HepG2 (cell line): Measurements from ENCODE around the gene SH2D5. TPM values are rescaled to one million over a fixed set of nuclear protein-coding genes. Genes with fewer than 3 reads are reported as not detected.

Experiments used
- ATF7-NPFF ChIP-seq: sonication (generic); formaldehyde crosslinking; IDR thresholded peaks from 2 replicates; pipeline ENCODE4 v1.8.1; 2023; ENCODE audit warnings: mild to moderate bottlenecking, low read depth, missing genetic modification reagents, moderate library complexity
- GATAD2A ChIP-seq: IDR thresholded peaks from 2 replicates; pipeline ENCODE4 v1.6.1; 2016
- HNRNPLL ChIP-seq: fragments of 200-400 bp; formaldehyde crosslinking; IDR thresholded peaks from 2 replicates; pipeline ENCODE4 v1.6.1; 2017; ENCODE audit warnings: mild to moderate bottlenecking, low read depth, low read length; ENCODE audit not compliant: poor library complexity, severe bottlenecking
- NFE2L1 ChIP-seq: sonication (generic); formaldehyde crosslinking; IDR thresholded peaks from 2 replicates; pipeline ENCODE4 v1.4.0; 2020; ENCODE audit warnings: missing genetic modification reagents, mild to moderate bottlenecking, borderline replicate concordance
- PHF8 ChIP-seq: sonication (generic); formaldehyde crosslinking; IDR thresholded peaks from 2 replicates; pipeline ENCODE4 v1.5.0; 2020; ENCODE audit warnings: missing genetic modification reagents
- RFX3 ChIP-seq: IDR thresholded peaks from 2 replicates; pipeline ENCODE4 v1.6.1; 2016; ENCODE audit warnings: missing biosample characterization, missing genetic modification reagents
- SAP130 ChIP-seq: IDR thresholded peaks from 2 replicates; pipeline ENCODE4 v1.6.1; 2016; ENCODE audit warnings: low read depth
- U2AF1 ChIP-seq: fragments of 200-400 bp; formaldehyde crosslinking; optimal IDR thresholded peaks from 2 replicates; pipeline ENCODE3; 2017; ENCODE audit warnings: mild to moderate bottlenecking, low read depth, low read length
- ZBTB21 ChIP-seq: sonication (generic); formaldehyde crosslinking; IDR thresholded peaks from 2 replicates; pipeline ENCODE4 v1.4.0; 2020; ENCODE audit warnings: missing genetic modification reagents
- ZBTB3 ChIP-seq: sonication (generic); formaldehyde crosslinking; IDR thresholded peaks from 2 replicates; pipeline ENCODE4 v1.4.0; 2020; ENCODE audit warnings: low read depth, mild to moderate bottlenecking, moderate library complexity, missing genetic modification reagents, borderline replicate concordance
- ZMYM3 ChIP-seq: sonication (generic); formaldehyde crosslinking; IDR thresholded peaks from 2 replicates; pipeline ENCODE4 v1.5.1; 2020; ENCODE audit warnings: mild to moderate bottlenecking, missing genetic modification reagents
- ZNF234 ChIP-seq: sonication (generic); formaldehyde crosslinking; conservative IDR thresholded peaks from 2 replicates; pipeline ENCODE4 v1.5.1; 2020; ENCODE audit warnings: mild to moderate bottlenecking, missing genetic modification reagents
- ZNF253 ChIP-seq: sonication (generic); formaldehyde crosslinking; IDR thresholded peaks from 2 replicates; pipeline ENCODE4 v1.8.0; 2022; ENCODE audit warnings: mild to moderate bottlenecking, missing genetic modification reagents, borderline replicate concordance
- ZNF263 ChIP-seq: sonication (generic); formaldehyde crosslinking; IDR thresholded peaks from 2 replicates; pipeline ENCODE4 v1.4.0; 2020; ENCODE audit warnings: missing genetic modification reagents
- ZNF672 ChIP-seq: sonication (generic); formaldehyde crosslinking; IDR thresholded peaks from 2 replicates; pipeline ENCODE4 v1.8.1; 2022; ENCODE audit warnings: missing genetic modification reagents
- polyA plus RNA-seq, 8 experiments: library from polyadenylated mRNA; depleted of rRNA in 3 of 8; stranded (reverse) in 7 of 8; unstranded in 1 of 8; fragments of >200 nt; fragmentation: Illumina TruSeq in 4 of 8; extraction: Trizol in 4 of 8; gene quantifications; 2 replicates each; pipeline versions ENCODE4 v1.2.1 to v1.2.3, GENCODE V29; 2011 to 2016; ENCODE audit warnings: low read depth in 4 of 8, missing spikeins in 1 of 8, mixed read lengths in 1 of 8; ENCODE audit not compliant: insufficient read depth in 1 of 8
- total RNA-seq, 5 experiments: library from RNA; depleted of rRNA; stranded (reverse); fragments of >200 nt; fragmentation: Illumina TruSeq; extraction: Trizol; gene quantifications; 2 replicates each; pipeline ENCODE4 v1.2.3, GENCODE V29; 2016; ENCODE audit warnings: low read depth in 1 of 5
- TF ChIP-seq, protein P1 (sequence below): sonication (generic); formaldehyde crosslinking; IDR thresholded peaks from 2 replicates; pipeline ENCODE4 v1.8.1; 2023; ENCODE audit warnings: mild to moderate bottlenecking, missing genetic modification reagents
- TF ChIP-seq, protein P2 (sequence below): sonication (generic); formaldehyde crosslinking; IDR thresholded peaks from 2 replicates; pipeline ENCODE4 v1.8.1; 2023; ENCODE audit warnings: mild to moderate bottlenecking, missing genetic modification reagents
- TF ChIP-seq, protein P3 (sequence below): sonication (generic); formaldehyde crosslinking; IDR thresholded peaks from 2 replicates; pipeline ENCODE4 v1.9.0; 2021; ENCODE audit warnings: missing genetic modification reagents, mild to moderate bottlenecking, borderline replicate concordance
- TF ChIP-seq, protein P4 (sequence below): sonication (generic); formaldehyde crosslinking; IDR thresholded peaks from 2 replicates; pipeline ENCODE4 v1.4.0; 2020; ENCODE audit warnings: missing genetic modification reagents, low read depth, mild to moderate bottlenecking, borderline replicate concordance

SH2D5 gene
- total and polyA plus RNA-seq, 2 of the 13 experiments (the other 11 are each of a cell fraction or from before 2014, with no cell fraction given) = 1.2 to 3.4 TPM

DNA sequence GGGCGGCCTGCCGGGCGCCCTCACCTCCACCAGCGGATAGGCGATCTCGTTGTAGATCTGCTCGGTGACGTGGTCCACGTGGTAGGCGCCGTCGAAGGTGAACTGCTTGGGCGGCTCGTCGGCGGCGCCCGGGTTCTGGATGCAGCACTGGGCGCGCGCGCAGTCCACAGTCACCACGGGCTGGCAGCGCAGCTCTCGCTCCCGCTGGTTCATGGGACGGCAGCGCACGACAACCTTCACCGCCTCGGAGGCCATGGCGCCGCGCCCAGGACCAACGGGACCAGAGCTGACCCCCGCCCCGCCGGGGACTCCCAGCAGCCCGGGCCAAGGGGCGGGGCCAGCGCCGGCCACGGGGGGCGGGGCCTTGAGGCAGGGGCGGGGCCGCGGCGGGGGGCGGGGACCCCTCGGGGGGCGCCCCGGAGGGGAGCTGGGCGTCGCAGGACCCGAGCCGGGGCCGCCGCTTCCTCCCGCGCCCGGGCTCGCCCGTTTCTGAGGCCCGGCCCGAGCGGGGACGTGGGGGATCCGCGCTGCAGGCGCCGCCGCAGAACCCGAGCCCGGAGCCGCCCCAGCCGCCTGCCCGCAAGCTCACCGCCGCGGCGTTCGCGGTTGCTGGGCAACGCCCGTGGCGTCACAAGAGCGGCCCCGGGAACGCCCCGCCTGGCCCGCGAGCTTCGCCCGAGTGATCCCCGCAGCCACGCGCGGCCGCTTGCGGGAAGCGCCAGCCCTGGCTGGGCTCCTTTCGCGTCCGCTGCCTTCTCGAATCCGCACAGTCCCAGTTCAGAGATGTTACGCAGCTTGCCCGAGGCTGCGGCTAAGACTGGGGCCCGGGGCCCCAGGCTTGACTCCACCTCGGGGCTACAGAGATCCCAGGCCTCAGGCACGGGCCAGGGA, 14.8 kb downstream of the SH2D5 start, which contains the start of gene KIF17 (continued):
- TF ChIP-seq, protein P1, sequence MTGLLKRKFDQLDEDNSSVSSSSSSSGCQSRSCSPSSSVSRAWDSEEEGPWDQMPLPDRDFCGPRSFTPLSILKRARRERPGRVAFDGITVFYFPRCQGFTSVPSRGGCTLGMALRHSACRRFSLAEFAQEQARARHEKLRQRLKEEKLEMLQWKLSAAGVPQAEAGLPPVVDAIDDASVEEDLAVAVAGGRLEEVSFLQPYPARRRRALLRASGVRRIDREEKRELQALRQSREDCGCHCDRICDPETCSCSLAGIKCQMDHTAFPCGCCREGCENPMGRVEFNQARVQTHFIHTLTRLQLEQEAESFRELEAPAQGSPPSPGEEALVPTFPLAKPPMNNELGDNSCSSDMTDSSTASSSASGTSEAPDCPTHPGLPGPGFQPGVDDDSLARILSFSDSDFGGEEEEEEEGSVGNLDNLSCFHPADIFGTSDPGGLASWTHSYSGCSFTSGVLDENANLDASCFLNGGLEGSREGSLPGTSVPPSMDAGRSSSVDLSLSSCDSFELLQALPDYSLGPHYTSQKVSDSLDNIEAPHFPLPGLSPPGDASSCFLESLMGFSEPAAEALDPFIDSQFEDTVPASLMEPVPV (CRISPR knock-in tag) = no peak
- TF ChIP-seq ZNF672 (CRISPR knock-in tag) (no peak), ZNF263 (0 out of 2 replicates have a peak, but pooled peaks have one; percentile 15), HNRNPLL (peak; percentile 56), GATAD2A (CRISPR knock-in tag) (no peak), SAP130 (CRISPR knock-in tag) (peak; percentile 70), ZBTB21 (CRISPR knock-in tag) (no peak), RFX3 (0 out of 2 replicates have a peak, but pooled peaks have one; percentile 37), U2AF1 (no peak), ATF7-NPFF (CRISPR knock-in tag) (peak; percentile 59; the same call in 1 of the 2 replicates), NFE2L1 (CRISPR knock-in tag) (no peak), ZNF234 (CRISPR knock-in tag) (no peak), ZNF253 (CRISPR knock-in tag) (no peak), ZBTB3 (CRISPR knock-in tag) (no peak), PHF8 (CRISPR knock-in tag) (0 out of 2 replicates have a peak, but pooled peaks have one; percentile 23), ZMYM3 (CRISPR knock-in tag) (no peak)
- TF ChIP-seq, protein P2, sequence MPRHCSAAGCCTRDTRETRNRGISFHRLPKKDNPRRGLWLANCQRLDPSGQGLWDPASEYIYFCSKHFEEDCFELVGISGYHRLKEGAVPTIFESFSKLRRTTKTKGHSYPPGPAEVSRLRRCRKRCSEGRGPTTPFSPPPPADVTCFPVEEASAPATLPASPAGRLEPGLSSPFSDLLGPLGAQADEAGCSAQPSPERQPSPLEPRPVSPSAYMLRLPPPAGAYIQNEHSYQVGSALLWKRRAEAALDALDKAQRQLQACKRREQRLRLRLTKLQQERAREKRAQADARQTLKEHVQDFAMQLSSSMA (CRISPR knock-in tag) = no peak
- TF ChIP-seq, protein P3, sequence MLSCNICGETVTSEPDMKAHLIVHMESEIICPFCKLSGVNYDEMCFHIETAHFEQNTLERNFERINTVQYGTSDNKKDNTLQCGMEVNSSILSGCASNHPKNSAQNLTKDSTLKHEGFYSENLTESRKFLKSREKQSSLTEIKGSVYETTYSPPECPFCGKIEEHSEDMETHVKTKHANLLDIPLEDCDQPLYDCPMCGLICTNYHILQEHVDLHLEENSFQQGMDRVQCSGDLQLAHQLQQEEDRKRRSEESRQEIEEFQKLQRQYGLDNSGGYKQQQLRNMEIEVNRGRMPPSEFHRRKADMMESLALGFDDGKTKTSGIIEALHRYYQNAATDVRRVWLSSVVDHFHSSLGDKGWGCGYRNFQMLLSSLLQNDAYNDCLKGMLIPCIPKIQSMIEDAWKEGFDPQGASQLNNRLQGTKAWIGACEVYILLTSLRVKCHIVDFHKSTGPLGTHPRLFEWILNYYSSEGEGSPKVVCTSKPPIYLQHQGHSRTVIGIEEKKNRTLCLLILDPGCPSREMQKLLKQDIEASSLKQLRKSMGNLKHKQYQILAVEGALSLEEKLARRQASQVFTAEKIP (CRISPR knock-in tag) = no peak
- TF ChIP-seq, protein P4, sequence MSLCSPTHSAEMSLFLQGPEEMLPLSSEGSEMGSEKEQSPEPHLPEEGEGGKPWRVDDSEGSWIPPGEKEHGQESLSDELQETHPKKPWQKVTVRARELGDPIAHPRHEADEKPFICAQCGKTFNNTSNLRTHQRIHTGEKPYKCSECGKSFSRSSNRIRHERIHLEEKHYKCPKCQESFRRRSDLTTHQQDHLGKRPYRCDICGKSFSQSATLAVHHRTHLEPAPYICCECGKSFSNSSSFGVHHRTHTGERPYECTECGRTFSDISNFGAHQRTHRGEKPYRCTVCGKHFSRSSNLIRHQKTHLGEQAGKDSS (CRISPR knock-in tag) = no peak
